Testis (tissue), 2 donors: ENCODE results near the gene SH3PXD2B.

ENCODE experiments used
- POLR2A ChIP-seq: fragments of 450-650 bp; IDR thresholded peaks from one replicate; pipeline ENCODE4 v1.6.1; 2017; ENCODE audit warnings: antibody characterized with exemption, mild to moderate bottlenecking, moderate library complexity
- TF ChIP-seq, protein P1 (sequence below), 3 experiments: fragments of 450-650 bp in 2 of 3; fragments of 200-600 bp in 1 of 3; sonication (generic) in 1 of 3; IDR thresholded peaks; one replicate each; pipeline ENCODE4 v1.5.1; 2016 to 2019; ENCODE audit warnings: antibody characterized with exemption in 3 of 3, mild to moderate bottlenecking in 2 of 3, moderate library complexity in 1 of 3

- TF ChIP-seq, protein P1, sequence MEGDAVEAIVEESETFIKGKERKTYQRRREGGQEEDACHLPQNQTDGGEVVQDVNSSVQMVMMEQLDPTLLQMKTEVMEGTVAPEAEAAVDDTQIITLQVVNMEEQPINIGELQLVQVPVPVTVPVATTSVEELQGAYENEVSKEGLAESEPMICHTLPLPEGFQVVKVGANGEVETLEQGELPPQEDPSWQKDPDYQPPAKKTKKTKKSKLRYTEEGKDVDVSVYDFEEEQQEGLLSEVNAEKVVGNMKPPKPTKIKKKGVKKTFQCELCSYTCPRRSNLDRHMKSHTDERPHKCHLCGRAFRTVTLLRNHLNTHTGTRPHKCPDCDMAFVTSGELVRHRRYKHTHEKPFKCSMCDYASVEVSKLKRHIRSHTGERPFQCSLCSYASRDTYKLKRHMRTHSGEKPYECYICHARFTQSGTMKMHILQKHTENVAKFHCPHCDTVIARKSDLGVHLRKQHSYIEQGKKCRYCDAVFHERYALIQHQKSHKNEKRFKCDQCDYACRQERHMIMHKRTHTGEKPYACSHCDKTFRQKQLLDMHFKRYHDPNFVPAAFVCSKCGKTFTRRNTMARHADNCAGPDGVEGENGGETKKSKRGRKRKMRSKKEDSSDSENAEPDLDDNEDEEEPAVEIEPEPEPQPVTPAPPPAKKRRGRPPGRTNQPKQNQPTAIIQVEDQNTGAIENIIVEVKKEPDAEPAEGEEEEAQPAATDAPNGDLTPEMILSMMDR (IDR thresholded peaks at IDR 0.05), result no peak
- no peak for TF ChIP-seq POLR2A
These were observed 48.6 kb upstream of the SH3PXD2B start for GRCh38 chr5:172502969-172503368.
